NCI-H2081 (cell line): ENCODE measurements around the gene DPH6.

ENCODE experiments used
- DNase-seq, 2 experiments: peaks; one replicate each; lab custom pipeline; 2025; lab: John Stamatoyannopoulos, UW

DPH6 gene

DNA sequence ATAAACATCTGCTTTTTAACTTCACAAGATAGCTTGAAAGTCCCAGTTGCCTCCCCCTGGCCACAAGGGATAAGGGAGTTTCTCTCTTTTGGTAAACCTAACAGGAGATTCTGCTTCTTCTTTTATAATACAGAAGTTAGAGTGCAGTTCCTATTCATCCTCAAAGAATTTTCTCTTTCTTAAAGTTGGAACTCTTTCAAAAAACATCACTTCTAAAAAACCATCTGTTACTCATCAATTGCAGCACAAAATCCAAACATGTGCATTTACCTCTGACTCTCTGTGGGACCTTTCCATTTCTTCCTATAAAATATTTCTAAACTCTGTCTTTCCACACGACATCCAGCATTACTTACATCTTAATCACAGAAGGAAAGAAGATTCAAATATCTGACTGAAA is 5.1 kb downstream of the DPH6 start:
- DNase-seq, result no peak

DNA sequence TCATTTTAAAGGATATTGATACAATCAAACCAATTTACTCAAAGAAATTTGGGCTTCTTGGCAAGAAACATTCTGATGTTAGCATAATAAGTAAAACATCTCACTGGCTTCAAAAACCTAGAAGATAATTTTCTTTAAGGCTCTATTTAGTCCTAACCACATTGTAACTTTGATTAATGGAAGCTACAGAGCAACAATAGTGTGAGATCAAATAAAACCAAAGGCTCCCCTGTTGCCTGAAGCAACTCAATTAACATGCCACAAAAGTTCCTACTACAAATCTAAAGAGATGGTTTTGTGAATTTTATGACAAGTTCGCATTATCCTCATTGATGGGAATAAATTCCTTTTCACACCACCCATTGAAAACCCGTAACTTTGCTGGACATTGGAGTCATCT is 5.9 kb downstream of the DPH6 start:
- no peak for DNase-seq

DNA sequence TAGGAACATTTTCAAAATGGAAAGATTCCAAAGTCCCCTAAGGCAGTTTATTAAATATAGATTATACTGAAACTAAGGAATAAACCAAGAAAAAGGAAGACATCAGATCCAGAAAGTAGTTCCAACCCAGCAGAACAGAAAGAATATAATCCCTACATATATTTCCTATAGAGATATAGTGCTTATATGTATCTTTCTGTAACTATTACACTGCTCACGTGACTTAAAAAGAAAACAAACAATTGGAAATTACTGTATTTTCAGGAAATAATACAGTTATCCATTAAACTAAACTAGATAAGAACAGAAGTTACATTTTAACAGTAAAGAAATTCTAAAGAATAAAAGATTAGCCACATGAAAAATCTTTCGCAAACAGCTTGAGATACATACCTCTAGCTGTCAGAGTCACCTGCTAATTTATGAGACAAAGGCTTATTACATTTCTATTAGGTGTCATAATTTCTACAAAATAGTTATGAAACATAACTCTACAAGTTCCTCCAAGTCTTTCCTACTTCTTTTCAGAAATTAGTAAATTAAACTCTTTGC is 10.5 kb downstream of the DPH6 start:
- no peak for DNase-seq

DNA sequence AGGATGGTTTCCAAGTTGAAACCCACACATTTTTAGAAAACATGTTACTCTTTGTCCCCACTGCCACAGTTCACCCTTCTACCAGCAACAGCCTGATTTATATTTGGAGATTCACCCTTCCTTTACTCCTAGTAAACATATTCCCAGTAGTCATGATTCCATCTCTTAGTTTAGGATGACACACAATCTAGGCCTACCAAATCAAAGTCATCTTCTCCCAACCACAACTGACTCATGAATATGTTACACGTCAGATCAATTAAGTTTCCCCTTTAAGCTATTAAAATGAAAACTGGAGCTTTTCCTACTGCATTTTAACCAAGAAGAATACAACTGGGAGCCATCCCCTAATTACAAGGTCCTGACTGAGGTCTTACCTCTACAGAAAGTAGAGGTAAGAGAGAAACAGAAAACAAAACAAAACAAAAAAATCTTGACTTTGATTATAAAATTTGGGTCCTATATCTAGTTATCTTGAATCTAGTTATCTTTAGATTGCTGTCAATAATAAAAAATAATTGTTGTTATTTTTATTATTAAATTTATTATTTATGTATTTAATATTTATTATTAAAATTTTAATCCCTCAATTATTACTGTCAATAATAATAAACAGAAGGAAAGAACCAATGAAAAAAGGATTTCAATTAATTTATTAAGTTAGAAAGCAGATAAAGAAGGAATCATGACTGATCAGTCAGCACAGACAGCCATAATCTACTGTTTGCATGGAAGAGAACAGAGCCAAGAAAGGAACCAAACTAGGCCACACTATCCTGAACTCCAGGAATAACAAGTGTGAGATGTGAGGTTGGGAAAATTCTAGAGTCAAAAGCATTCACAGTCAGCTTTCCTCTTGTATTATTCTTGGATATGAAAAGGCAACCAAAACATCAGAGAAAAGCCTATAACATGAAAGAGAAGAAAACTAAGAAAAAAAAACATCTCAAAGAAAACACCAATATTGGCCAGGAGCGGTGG is 12.5 kb downstream of the DPH6 start:
- no peak for DNase-seq

DNA sequence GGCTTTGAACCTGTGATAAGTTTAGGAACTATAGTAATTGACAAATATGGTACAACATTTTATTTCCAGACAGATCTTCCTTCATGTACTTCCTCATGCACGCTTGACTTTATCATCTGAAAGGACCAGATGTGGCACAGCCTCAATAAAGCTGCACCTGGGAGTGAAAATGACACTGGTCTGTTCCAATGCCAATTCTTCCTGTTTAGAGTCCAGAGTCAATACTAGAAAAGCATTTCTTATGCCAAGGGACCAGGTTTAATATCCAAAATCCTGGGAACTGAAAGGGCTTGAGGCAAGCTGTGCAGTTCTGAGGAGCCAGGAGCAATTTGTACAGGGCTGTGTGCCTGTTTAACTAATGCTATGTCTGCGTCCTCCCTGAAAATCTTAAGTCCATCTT is 15.3 kb downstream of the DPH6 start:
- peak in 1 of 2 experiments; percentile 50 for DNase-seq

DNA sequence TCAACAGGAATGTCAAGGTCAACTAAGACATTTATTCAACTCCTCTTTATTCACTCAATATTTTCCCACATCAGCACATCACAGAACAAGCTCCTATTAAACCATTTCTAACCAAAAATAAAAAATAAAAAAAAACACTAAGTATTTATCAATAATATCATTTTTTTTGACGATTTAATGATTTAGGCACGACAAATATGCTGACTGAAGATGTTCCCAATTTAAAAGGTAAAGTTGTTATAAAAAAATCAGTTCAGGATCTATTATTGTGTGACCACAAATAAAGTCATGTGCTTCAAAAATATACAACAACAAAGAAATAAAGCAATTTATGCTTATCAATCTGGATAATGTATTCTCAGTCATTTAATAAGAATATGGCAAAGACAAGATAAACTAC is 16.2 kb downstream of the DPH6 start:
- no peak for DNase-seq

DNA sequence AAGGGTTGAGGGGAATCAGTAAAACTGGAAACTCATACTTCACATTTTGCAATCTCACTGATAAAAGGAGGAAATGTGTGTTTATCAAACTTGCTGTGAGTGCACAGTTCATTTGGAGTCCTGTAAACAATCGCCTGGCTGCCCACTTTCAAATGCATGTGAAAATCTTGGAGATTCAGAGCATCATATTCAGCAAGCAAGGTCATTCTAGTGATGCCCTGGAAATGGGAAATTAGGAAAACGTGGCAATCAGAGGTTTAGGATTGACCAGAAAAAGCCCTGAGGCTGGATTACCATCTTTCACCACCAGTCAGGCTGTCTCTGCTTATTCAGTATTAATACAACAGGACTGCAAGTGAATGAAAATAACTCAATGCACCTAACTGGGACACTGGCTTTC is 23.9 kb downstream of the DPH6 start:
- DNase-seq, result no peak

DNA sequence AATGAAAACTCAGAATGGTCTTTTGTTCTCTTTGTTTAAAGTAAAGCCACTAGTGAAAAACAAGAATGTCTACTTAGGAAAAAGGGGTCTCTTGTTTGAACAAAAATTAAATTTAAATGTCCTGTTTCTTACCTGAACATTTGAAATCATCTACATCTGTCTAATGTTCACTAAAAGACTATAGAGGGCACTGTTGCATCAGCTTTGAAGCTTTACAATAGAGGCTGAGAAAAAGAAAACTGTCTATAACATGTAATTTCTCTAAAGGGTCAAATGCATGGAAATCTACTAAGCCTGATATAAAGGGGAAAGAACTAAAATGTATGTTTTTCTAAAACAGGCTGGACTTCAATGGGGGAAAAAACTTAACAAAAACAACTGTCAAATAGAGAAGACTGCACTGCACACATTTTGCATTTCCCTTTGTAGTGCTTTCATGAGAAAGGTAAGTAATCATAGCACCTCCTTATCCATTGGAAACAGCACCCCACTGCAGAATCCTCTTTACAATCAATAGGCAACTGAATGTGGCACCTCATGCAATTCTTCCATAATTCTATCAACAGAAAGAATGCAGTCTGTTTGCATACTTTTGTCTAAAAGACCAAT is 26.3 kb downstream of the DPH6 start:
- peak; percentile 46 to 66 for DNase-seq

DNA sequence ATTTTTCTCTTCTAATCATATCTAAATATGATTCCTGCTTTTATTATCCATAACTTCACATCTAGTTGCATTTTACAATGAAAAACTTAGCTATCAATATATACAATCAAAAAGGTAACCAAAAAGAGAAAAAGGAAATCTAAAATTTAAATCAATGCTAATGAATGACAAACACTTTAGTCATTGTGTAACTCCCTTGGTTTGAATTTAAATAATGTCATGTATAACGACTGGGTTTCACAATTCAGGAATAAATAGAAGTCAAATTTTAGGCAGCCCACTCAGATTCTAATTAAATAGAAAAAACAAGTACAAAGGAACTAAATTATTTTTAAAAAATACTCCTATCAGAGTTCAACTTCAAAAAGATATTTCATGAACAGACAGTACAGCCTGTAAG is 26.9 kb downstream of the DPH6 start:
- no peak for DNase-seq

DNA sequence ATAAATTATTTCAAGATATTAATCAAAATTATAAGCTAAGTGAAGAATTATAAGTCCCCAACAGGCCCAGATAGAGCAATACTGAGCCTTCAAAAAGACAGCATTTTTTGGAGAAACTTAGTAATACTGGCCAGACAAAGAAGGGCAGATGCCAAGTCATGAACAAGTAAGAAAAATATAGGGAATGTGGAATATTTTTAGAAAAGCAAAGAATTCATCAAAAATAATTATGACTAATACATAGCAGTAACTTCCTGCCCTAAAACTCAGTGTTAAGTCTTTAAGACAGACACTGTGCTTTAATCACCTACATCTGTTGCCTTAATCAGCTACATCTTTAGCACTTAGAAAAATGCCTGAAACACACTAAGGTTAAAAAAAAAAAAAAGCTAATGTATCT is 31.2 kb downstream of the DPH6 start:
- DNase-seq, result no peak

DNA sequence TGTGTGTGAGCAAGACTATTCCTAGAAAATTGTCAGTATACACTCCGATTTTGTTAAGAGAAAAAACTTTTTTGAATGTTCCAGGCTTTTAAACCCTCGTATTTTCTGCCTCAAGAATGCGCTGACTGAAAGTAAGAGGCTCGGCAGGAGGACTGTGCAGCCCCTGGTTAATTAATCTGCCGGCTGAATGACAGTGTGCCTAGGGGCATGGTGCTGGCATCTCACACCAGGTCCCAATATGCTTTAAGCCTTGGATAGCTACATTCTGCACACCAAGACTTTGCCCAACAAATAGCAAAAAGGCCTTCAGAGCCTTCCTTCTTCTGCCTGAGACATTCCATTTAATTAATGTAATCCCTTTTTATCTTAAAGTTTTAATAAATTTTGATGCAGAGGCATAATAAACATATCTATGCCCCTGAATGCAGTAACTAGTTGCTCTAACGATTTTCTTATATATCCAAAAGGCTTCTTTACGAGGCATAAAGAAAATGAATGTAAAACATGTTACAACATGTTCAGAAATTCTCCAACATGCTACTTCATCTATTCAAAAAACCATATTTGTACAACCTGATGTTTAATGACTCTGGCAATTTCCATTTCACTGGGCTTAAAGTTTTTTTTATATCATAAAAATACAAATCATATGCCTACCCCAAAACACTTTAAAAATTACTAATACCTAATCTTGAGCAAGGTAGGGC is 37.9 kb downstream of the DPH6 start:
- no peak for DNase-seq

DNA sequence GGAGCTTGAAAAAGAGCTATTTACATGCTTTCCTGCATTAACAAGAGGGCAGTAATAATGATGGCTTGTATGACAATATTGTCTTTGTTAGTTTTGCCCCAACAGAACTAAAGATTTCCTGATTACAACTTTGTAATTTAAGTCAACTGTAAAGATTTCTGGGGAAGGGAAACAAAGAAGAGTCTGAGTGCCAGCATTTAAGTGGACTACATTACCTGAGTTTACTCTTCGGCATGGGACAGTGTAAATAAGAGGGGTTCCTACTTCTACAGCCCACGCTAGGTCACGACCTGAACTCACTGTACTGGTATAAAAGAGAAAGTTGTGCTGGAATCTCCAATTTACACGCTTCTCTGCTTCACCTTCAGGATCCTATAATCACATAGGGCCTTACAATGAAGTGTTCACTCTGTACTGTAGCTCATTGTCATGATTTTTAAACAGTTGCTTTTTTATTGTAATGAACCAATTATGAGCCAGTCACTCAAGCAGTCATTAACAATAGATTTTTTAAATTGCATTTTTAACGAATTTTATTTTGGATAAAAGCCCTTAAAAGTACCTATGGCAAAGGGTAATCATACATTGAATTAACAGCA is 39.6 kb downstream of the DPH6 start:
- no peak for DNase-seq

DNA sequence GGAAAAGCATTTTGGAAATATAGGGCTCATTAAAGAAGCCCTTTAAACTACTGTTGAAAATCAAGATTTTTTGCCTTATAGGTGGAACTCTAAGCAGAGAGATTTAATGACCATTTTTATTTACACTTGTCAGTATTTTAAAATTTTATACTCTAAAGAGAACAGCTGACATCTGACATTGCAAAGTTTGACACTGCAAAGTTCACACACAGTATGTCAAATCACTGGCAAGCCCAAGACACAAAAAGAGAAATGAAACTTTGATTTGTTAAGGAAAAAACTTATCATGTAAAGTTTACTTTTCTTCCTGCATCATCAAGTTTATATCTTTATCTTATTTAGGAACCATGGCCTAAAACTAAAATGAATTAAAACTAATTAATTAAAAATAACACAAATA is 40.2 kb downstream of the DPH6 start:
- no peak for DNase-seq

DNA sequence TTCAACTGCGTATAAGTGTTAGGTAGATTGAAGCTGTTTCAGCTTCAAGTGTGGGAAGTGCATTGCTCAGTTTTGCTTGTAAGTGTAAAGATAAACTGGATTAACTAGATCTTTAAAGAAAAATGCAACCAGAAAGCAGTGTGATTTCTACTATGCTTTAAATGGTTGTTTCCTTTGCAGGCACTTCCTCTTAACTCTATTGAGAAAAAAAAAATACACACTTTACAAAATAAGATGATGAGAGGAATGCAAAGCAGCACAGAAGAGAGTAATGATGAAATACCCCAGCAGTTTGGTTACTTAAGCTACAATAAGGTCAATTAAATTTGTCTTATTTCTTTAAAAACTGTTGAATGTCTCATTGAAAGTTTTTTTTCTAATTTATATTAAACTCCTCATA is 40.8 kb downstream of the DPH6 start:
- DNase-seq, result no peak

DNA sequence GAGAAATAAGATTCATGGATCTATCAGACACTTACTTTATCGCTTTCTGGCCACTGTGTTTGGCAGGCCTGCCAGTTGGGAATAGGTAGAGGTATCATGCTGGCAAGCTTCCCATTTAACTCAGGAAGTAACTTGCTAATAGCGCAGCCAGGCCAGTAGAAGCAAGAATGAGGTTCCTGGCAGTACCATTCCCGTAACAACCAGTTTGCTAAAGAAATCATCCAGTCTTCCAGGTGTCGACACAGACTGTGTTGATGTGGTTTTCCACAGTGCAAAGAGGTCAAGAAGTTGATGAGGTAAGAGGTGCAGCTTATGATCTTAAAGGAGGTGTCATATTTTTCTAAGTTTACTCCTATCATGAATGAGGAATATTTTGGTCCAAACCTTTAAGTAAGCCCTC is 46.2 kb downstream of the DPH6 start:
- no peak for DNase-seq

DNA sequence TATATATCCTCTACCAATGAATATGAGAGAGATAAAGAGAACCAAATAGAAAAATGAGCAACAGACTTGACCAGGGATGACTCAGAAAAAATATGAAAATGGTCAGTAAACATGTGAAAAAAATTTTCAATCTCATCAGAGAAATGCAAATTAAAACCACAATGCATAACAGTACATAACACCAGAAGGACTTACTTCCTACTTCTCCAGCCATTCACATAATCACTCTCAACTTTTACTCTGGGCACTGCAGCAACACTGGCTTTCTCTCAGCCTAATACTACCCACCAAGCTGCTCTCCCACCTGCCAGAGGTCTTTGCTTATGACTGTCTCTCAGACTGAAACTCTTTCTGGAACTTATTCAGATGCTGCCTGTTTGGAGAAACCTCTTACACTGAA is 49.4 kb downstream of the DPH6 start:
- DNase-seq, result no peak

DNA sequence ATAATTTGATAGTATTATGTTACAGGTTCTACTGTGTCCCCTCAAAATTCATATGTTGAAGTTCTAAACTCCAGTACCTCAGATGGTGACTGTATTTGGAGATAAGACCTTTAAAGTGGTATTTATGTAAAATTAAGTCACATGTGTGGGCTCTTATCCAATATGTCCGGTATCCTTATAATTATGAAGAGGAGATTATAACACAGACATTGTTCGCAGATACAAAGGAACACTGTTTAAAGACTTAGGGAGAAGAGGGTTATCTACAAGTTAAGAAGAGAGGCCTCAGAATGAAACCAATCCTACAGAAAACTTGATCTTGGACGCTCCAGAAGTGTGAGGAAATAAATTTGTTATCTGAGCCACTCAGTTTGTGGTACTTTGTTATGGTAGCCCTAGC is 50.9 kb downstream of the DPH6 start:
- no peak for DNase-seq

DNA sequence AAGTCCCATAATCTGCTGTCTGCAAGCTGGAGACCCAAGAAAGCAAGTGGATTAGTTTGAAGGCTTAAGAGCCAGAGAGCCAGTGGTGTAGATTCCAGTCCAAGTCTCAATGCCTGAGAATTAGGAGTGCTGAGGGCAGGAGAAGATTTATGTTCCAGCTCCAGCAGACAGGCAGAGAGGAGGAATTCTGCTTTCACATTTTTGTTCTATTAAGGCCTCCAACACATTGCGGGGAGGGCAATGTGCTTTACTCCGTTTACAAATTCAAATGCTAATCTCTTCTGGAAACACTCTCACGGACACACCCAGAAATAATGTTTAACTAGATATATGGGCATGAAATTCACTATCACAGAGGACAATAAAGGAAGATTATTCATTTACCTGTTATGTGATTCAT is 54.0 kb downstream of the DPH6 start:
- no peak for DNase-seq

DNA sequence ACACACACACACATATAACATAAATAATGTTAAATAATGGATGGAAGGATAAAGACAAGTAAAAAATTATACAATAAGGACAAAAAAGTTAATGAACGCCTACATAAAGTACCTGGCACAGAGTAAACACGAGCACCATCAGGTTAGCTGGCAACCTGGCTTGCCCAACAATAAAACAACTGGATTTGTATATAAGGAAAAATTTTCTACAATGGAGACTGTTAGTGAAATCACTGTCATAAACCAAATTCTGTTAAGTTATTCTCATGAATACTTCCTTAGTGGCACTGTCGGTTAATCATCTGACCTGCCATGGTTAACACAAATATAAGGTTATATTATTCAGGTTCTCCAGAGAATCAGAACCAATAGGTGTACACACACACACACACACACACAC is 54.8 kb downstream of the DPH6 start:
- no peak for DNase-seq

DNA sequence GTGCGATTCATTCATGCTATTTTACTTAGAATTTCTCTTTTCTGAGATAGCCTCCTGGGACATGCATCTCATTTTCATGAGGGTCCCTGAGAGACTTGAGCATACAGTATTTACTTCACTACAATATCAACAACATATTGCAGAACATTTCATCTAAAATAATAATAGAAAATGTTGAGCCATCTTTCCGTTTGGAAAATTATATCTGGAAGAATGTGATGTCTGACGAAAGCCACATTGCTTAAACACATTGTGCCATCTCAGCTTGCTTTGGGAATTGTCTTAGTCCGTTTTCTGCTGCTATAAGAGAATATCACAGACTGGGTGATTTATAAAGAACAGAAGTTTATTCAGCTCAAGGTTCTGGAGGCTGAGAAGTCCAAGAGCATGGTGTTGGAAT is 55.5 kb downstream of the DPH6 start:
- no peak for DNase-seq

DNA sequence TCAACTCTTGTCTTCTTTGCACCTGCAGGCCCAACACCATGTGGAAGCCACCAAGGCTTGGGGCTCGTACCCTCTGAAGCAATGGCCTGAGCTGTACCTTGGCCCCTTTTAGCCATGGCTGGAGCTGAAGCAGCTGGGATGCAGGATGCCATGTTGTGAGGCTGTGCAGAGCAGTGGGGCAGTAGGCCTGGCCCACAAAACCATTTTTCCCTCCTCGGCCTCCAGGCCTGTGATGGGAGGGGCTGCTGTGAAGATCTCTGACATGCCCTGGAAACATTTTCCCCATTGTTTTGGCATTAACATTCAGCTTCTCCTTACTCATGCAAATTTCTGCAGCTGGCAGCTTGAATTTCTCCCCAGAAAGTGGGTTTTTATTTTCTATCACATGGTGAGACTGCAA is 58.5 kb downstream of the DPH6 start:
- no peak for DNase-seq

DNA sequence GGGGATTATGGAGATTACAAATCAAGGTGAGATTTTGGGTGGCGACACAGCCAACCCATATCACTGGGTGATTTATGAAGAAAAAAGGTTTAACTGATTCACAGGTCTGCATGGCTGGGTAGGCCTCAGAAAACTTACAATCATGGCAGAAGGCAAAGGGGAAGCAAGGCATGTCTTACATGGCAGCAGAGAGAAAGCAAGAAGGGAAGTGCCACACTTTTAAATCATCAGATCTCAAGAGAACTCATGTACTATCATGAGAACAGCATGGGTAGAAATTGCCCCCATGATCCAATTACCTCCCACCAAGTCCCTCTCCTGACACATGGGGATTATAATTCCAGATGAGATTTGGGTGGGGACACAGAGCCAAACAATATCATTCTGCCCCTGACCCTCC is 59.7 kb downstream of the DPH6 start:
- DNase-seq, result no peak
